ENCODE data around the gene RNF14. TPM values are rescaled to one million over a fixed set of nuclear protein-coding genes. Genes with fewer than 3 reads are reported as not detected.

Gene RNF14
- total and polyA plus RNA-seq, 10 of the 15 experiments (the other 5 are each of a cell fraction or from before 2014, with no cell fraction given), result 13.2 to 41.8 (median 28.3) TPM

GRCh38 chr5:141934099-141934844, 34.6 kb upstream of the RNF14 start:
- RAD21 ChIA-PET (ENCODE audit: unreplicated experiment), result no interaction called here
- FAIRE-seq, result no peak
- TF ChIP-seq POLR2A (IDR thresholded peaks at IDR 0.05; ENCODE audit: low read depth, low read length) (no peak), BCLAF1 (IDR thresholded peaks at IDR 0.05) (no peak), SMARCA5 (IDR thresholded peaks at IDR 0.05) (no peak), PML (IDR thresholded peaks at IDR 0.05; ENCODE audit: low read length) (no peak), HSF1 (IDR thresholded peaks at IDR 0.05; ENCODE audit: low read depth, low read length) (no peak), SMAD5 (IDR thresholded peaks at IDR 0.05; ENCODE audit: low read depth) (no peak), SKIL (IDR thresholded peaks at IDR 0.05; ENCODE audit: low read depth, poor library complexity, severe bottlenecking) (no peak), WRNIP1 (IDR thresholded peaks at IDR 0.05; ENCODE audit: borderline replicate concordance, low read depth, low read length) (no peak), BACH1 (IDR thresholded peaks at IDR 0.05; ENCODE audit: borderline replicate concordance) (no peak), BHLHE40 (IDR thresholded peaks at IDR 0.05; ENCODE audit: borderline replicate concordance in 1 of 2, low read depth in 2 of 2, low read length in 1 of 2) (no peak), KAT2A (conservative IDR thresholded peaks at IDR 0.05; ENCODE audit: control insufficient read depth, low read depth, low read length) (no peak), BMI1 (IDR thresholded peaks at IDR 0.05; ENCODE audit: borderline replicate concordance) (no peak), SRF (IDR thresholded peaks at IDR 0.05; ENCODE audit: low read depth in 2 of 2, low read length in 2 of 2) (no peak), SMAD1 (IDR thresholded peaks at IDR 0.05; ENCODE audit: low read depth, partially characterized antibody) (no peak), ETV6 (conservative IDR thresholded peaks at IDR 0.05 in 1 of 2, IDR thresholded peaks at IDR 0.05 in 1 of 2; ENCODE audit: borderline replicate concordance in 1 of 2, low read depth in 1 of 2) (no peak), IKZF2 (IDR thresholded peaks at IDR 0.05) (no peak), EP300 (IDR thresholded peaks at IDR 0.05; ENCODE audit: borderline replicate concordance in 1 of 2, control insufficient read depth in 1 of 2, low read depth in 2 of 2, low read length in 2 of 2) (no peak)

More at GRCh38 chr5:141934099-141934844, 34.6 kb upstream of the RNF14 start:
- ATAC-seq, result no peak
- ChIA-PET CTCF (interaction anchor here (0.7 to 1.2 kb wide), 4 partner anchors 10 to 242 kb away, joined by 3 to 4 read pairs (median 3); no protein-coding TSS in a partner anchor), POLR2A (interaction anchor here (1.8 kb wide), 1 partner anchor 11 kb away, joined by 5 read pairs; the partner anchor contains the start of gene DELE1), SMC1A (ENCODE audit: uncharacterized antibody, unreplicated experiment) (interaction anchor here (0.9 to 1.1 kb wide), 2 partner anchors 9 to 23 kb away, joined by 3 read pairs; no protein-coding TSS in a partner anchor)
- Histone ChIP-seq H3K4me3 (no peak overlapping the region), H3K36me3 (ENCODE audit: control insufficient read depth in 2 of 2, insufficient read depth in 2 of 2, low read length in 1 of 2) (peaks cover 12 to 34% of the 10 kb centered on the region in 2 experiments), H3K9ac (ENCODE audit: control insufficient read depth, insufficient read depth, low read length) (no peak overlapping the region), H4K20me1 (ENCODE audit: control insufficient read depth, insufficient read depth) (no peaks in the 10 kb centered on the region), H3K4me1 (ENCODE audit: control insufficient read depth, insufficient read depth, low read length) (no peaks in the 10 kb centered on the region), H3K9me3 (replicated peaks; ENCODE audit: control insufficient read depth, insufficient read depth, low read length) (no peaks in the 10 kb centered on the region), H3K27me3 (replicated peaks in 1 of 2; ENCODE audit: control insufficient read depth in 2 of 2, insufficient read depth in 2 of 2, low read length in 1 of 2) (no peaks in the 10 kb centered on the region), H2AFZ (ENCODE audit: control insufficient read depth, low read depth, low read length) (no peak overlapping the region), H3K79me2 (ENCODE audit: control insufficient read depth, insufficient read depth, low read length) (no peaks in the 10 kb centered on the region), H3K27ac (ENCODE audit: control insufficient read depth, insufficient read depth) (no peak overlapping the region), H3K4me2 (ENCODE audit: control insufficient read depth, insufficient read depth) (no peak overlapping the region)
- intact Hi-C loops (cut with micrococcal nuclease; ENCODE audit: unreplicated experiment), result no loop called here
- no TSS peak for BruUV-seq (replicated peaks)
- in situ Hi-C loops (cut with MboI), result no loop called here
- WGBS (ENCODE audit: insufficient coverage, insufficient replicate concordance, low lambda C conversion rate, missing lambda C conversion rate), result 96% methylated on average over 11 of the region's 11 CpGs
- no peak for DNase-seq (ENCODE audit: low read depth, low spot score)
